Measurements from ENCODE around the gene DGKI.

DNA sequence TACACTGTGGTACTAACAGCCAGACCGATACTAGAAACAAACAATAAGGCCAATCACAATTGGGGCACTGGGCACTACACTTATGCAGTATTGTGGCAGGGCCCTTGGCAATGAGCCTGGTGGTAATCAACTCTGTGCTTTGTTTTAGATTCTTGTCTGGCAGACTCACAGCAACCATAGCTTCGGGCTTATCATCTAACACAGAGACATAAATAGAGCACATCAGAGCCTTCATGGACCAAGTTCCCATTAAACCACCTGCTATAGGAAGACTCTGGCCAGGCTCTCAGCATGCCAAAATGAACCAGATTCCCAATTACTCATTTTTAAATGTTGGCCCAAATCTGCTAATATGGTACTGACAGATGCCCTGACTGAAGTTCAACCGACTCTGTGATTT lies 218.6 kb downstream of the DGKI start:
- no peak for TF ChIP-seq BHLHE40 (IDR thresholded peaks at IDR 0.05; ENCODE audit: borderline replicate concordance)
- no peak for TF ChIP-seq FOXK2 (IDR thresholded peaks at IDR 0.05)
- no peak for TF ChIP-seq FOXM1 (IDR thresholded peaks at IDR 0.05; ENCODE audit: borderline replicate concordance)
- no peak for TF ChIP-seq NFRKB (IDR thresholded peaks at IDR 0.05)
- TF ChIP-seq FOXA1 (IDR thresholded peaks at IDR 0.05) = no peak
- TF ChIP-seq TARDBP (IDR thresholded peaks at IDR 0.05) = no peak
- TF ChIP-seq, protein P1, sequence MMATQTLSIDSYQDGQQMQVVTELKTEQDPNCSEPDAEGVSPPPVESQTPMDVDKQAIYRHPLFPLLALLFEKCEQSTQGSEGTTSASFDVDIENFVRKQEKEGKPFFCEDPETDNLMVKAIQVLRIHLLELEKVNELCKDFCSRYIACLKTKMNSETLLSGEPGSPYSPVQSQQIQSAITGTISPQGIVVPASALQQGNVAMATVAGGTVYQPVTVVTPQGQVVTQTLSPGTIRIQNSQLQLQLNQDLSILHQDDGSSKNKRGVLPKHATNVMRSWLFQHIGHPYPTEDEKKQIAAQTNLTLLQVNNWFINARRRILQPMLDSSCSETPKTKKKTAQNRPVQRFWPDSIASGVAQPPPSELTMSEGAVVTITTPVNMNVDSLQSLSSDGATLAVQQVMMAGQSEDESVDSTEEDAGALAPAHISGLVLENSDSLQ (IDR thresholded peaks at IDR 0.05) = no peak
- no peak for TF ChIP-seq SP1 (IDR thresholded peaks at IDR 0.05)
- no peak for TF ChIP-seq LEF1 (IDR thresholded peaks at IDR 0.05; ENCODE audit: borderline replicate concordance)
- no peak for TF ChIP-seq L3MBTL2 (conservative IDR thresholded peaks at IDR 0.05)
- TF ChIP-seq SUZ12 (IDR thresholded peaks at IDR 0.05) = no peak
- TF ChIP-seq ZNF384 (IDR thresholded peaks at IDR 0.05) = no peak
- TF ChIP-seq ARNT (IDR thresholded peaks at IDR 0.05) = no peak
- TF ChIP-seq HDGF (IDR thresholded peaks at IDR 0.05; ENCODE audit: borderline replicate concordance) = no peak
